Fibroblast of lung (primary cell): Measurements from ENCODE around the gene HAGH. TPM values are rescaled to one million over a fixed set of nuclear protein-coding genes. Genes with fewer than 3 reads are reported as not detected.

ENCODE experiments used
- DNase-seq, 2 donors: peaks; one replicate each; pipeline versions ENCODE4 v3.0.0 to v3.0.0-alpha.2; 2010; ENCODE audit warnings: low read depth in 2 of 2
- H2AFZ ChIP-seq: 2 replicates; pipeline ENCODE4 v1.5.1; 2012; ENCODE audit warnings: low read length, control low read depth, inconsistent platforms
- H3K27ac ChIP-seq: 2 replicates; pipeline ENCODE4 v1.5.1; 2011; ENCODE audit warnings: low read length, control low read depth; ENCODE audit not compliant: insufficient read depth
- H3K27me3 ChIP-seq: 2 replicates; pipeline ENCODE4 v1.5.1; 2011; ENCODE audit warnings: mild to moderate bottlenecking, low read length; ENCODE audit not compliant: control insufficient read depth, insufficient read depth
- H3K36me3 ChIP-seq: 2 replicates; pipeline ENCODE4 v1.5.1; 2011; ENCODE audit warnings: low read length; ENCODE audit not compliant: control insufficient read depth, insufficient read depth
- H3K4me1 ChIP-seq: 2 replicates; pipeline ENCODE4 v1.5.1; 2011; ENCODE audit warnings: low read length; ENCODE audit not compliant: control insufficient read depth, insufficient read depth; ENCODE audit errors: extremely low read depth
- H3K4me2 ChIP-seq: 2 replicates; pipeline ENCODE4 v1.5.1; 2011; ENCODE audit warnings: low read length, control low read depth; ENCODE audit not compliant: insufficient read depth; ENCODE audit errors: extremely low read depth
- H3K4me3 ChIP-seq, 4 experiments: fragments of 200-600 bp in 1 of 4; sonication (generic) in 1 of 4; replicated peaks in 1 of 4; 2 replicates each; pipeline ENCODE4 v1.5.1; 2011 to 2016; ENCODE audit warnings: low read length in 4 of 4, low read depth in 3 of 4, mild to moderate bottlenecking in 3 of 4, control low read depth in 2 of 4, inconsistent platforms in 1 of 4, mixed read lengths in 1 of 4; ENCODE audit not compliant: insufficient read depth in 1 of 4; ENCODE audit errors: control extremely low read depth in 1 of 4
- H3K79me2 ChIP-seq: 2 replicates; pipeline ENCODE4 v1.5.1; 2012; ENCODE audit warnings: mild to moderate bottlenecking, low read length, inconsistent platforms; ENCODE audit not compliant: control insufficient read depth, insufficient read depth
- H3K9ac ChIP-seq: 2 replicates; pipeline ENCODE4 v1.5.1; 2011; ENCODE audit warnings: mild to moderate bottlenecking, low read length, control low read depth; ENCODE audit not compliant: insufficient read depth
- H3K9me3 ChIP-seq: 2 replicates; pipeline ENCODE4 v1.5.1; 2012; ENCODE audit warnings: low read depth, low read length; ENCODE audit not compliant: control insufficient read depth, insufficient read depth
- H4K20me1 ChIP-seq: 2 replicates; pipeline ENCODE4 v1.5.1; 2011; ENCODE audit warnings: low read length; ENCODE audit not compliant: control insufficient read depth, insufficient read depth; ENCODE audit errors: extremely low read depth
- CTCF ChIP-seq, 2 donors: IDR thresholded peaks in 1 of 2; conservative IDR thresholded peaks in 1 of 2; 1 replicate in 1 of 2; 2 replicates in 1 of 2; pipeline ENCODE4 v1.5.1; 2011 to 2012; ENCODE audit warnings: low read length in 2 of 2, control low read depth in 1 of 2, inconsistent platforms in 1 of 2, low read depth in 1 of 2, mild to moderate bottlenecking in 1 of 2
- EZH2 ChIP-seq: IDR thresholded peaks from 2 replicates; pipeline ENCODE4 v1.5.1; 2012; ENCODE audit warnings: low read length, control low read depth, mild to moderate bottlenecking; ENCODE audit errors: missing control alignments
- polyA plus RNA-seq, 2 donors: library from polyadenylated mRNA; depleted of rRNA in 1 of 2; stranded (reverse) in 1 of 2; unstranded in 1 of 2; fragments of >200 nt; gene quantifications; 2 replicates each; pipeline ENCODE4 v1.2.1, GENCODE V29; 2011 to 2012; ENCODE audit warnings: missing spikeins in 1 of 2
- total RNA-seq: library from RNA; depleted of rRNA; stranded (reverse); fragments of >200 nt; gene quantifications from 2 replicates; pipeline ENCODE4 v1.2.1, GENCODE V29; 2014

The HAGH gene
- total and polyA plus RNA-seq, 2 donors (not counting 1 experiment from before 2014, with no cell fraction given) = 18.4 to 47.4 TPM

- no peak overlapping the region for H3K4me3 ChIP-seq
- no peaks in the 10 kb centered on the region for H3K9me3 ChIP-seq
- no peaks in the 10 kb centered on the region for H3K27me3 ChIP-seq
- H3K9ac ChIP-seq = no peak overlapping the region
- peaks cover 2% of the 10 kb centered on the region for H3K79me2 ChIP-seq
- no peak overlapping the region for H2AFZ ChIP-seq
- no peaks in the 10 kb centered on the region for H3K4me1 ChIP-seq
- no peak overlapping the region for H3K4me2 ChIP-seq
- H3K27ac ChIP-seq = no peak overlapping the region
- H3K36me3 ChIP-seq = peaks cover 8% of the 10 kb centered on the region
- no peak for DNase-seq
- H4K20me1 ChIP-seq = no peaks in the 10 kb centered on the region
- TF ChIP-seq EZH2 (no peak), CTCF (conservative IDR thresholded peaks at IDR 0.05 in 1 of 2, IDR thresholded peaks at IDR 0.05 in 1 of 2; ENCODE audit: low read depth in 1 of 2, low read length in 2 of 2) (no peak)
Observed at GRCh38 chr16:1820946-1821290, 5.7 kb downstream of the HAGH start.

- no peak for TF ChIP-seq EZH2
- TF ChIP-seq CTCF (conservative IDR thresholded peaks at IDR 0.05 in 1 of 2, IDR thresholded peaks at IDR 0.05 in 1 of 2; ENCODE audit: low read depth in 1 of 2, low read length in 2 of 2) = no peak
- peaks cover 10% of the 10 kb centered on the region for H3K36me3 ChIP-seq
- no peaks in the 10 kb centered on the region for H4K20me1 ChIP-seq
- no peak overlapping the region for H3K4me3 ChIP-seq
- H3K27ac ChIP-seq = no peak overlapping the region
- no peak overlapping the region for H3K4me2 ChIP-seq
- no peaks in the 10 kb centered on the region for H3K4me1 ChIP-seq
- no peaks in the 10 kb centered on the region for H3K9me3 ChIP-seq
- no peaks in the 10 kb centered on the region for H3K27me3 ChIP-seq
- DNase-seq = no peak
- H3K79me2 ChIP-seq = peaks cover 2% of the 10 kb centered on the region
- no peak overlapping the region for H3K9ac ChIP-seq
- H2AFZ ChIP-seq = no peak overlapping the region
Observed at GRCh38 chr16:1820096-1820945, 6.3 kb downstream of the HAGH start.

- Histone ChIP-seq H3K36me3 (peaks cover 10% of the 10 kb centered on the region), H3K4me2 (no peak overlapping the region), H3K27me3 (no peaks in the 10 kb centered on the region), H3K4me1 (no peaks in the 10 kb centered on the region), H2AFZ (no peak overlapping the region), H3K9ac (no peak overlapping the region), H4K20me1 (no peaks in the 10 kb centered on the region), H3K27ac (no peak overlapping the region), H3K9me3 (no peaks in the 10 kb centered on the region), H3K79me2 (no peaks in the 10 kb centered on the region), H3K4me3 (no peak overlapping the region)
- TF ChIP-seq EZH2 (no peak), CTCF (conservative IDR thresholded peaks at IDR 0.05 in 1 of 2, IDR thresholded peaks at IDR 0.05 in 1 of 2; ENCODE audit: low read depth in 1 of 2, low read length in 2 of 2) (no peak)
- no peak for DNase-seq
Observed at GRCh38 chr16:1819611-1820010, 7.0 kb downstream of the HAGH start.
